ENCODE measurements around the gene KIAA1217.

DNA sequence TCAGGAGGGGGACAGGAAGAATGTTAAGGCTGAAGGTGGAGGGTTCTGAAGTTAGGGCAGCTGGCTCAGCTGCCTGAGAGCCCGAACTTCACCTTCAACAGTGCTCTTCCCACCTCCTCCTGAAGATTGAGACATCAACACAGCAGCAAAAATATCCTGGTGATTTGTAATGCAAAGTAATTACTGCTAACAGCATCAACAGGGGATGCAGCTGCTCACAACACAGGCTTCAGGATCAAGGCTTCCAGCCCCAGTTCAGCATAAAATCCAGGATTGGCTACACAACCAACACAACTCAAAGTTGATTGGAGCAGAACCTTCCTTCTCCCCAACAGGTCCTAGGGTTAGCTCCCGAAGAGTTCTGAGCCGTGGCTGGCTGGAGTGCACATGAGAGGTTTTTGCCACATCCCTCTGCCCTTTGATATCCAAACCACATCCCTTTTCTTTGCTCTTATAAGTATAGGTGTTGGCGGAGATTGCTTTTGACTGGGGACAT lies 242.4 kb downstream of the KIAA1217 start:
- TF ChIP-seq EZH2 (IDR thresholded peaks at IDR 0.05; ENCODE audit: borderline replicate concordance, low read depth, low read length, poor library complexity, severe bottlenecking), result no peak
- TF ChIP-seq, protein P1, sequence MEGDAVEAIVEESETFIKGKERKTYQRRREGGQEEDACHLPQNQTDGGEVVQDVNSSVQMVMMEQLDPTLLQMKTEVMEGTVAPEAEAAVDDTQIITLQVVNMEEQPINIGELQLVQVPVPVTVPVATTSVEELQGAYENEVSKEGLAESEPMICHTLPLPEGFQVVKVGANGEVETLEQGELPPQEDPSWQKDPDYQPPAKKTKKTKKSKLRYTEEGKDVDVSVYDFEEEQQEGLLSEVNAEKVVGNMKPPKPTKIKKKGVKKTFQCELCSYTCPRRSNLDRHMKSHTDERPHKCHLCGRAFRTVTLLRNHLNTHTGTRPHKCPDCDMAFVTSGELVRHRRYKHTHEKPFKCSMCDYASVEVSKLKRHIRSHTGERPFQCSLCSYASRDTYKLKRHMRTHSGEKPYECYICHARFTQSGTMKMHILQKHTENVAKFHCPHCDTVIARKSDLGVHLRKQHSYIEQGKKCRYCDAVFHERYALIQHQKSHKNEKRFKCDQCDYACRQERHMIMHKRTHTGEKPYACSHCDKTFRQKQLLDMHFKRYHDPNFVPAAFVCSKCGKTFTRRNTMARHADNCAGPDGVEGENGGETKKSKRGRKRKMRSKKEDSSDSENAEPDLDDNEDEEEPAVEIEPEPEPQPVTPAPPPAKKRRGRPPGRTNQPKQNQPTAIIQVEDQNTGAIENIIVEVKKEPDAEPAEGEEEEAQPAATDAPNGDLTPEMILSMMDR (conservative IDR thresholded peaks at IDR 0.05; ENCODE audit: low read depth, low read length), result no peak
